HepG2 (cell line): ENCODE data around the gene ZMYND8. TPM values are rescaled to one million over a fixed set of nuclear protein-coding genes. Genes with fewer than 3 reads are reported as not detected.
A peak's percentile ranks its signal among the peaks of the same experiment; 100 is the strongest.

Experiments
- ATAC-seq: fragments of 200-7000 bp; cut with Tn5 transposase; 3 replicates; pipeline ENCODE4 v1.9.1; 2020; ENCODE audit warnings: mild to moderate bottlenecking, moderate library complexity
- BruUV-seq: library from RNA; stranded (reverse); fragments of 400-500 nt; replicated peaks from 2 replicates; lab custom pipeline; 2021; lab: Mats Ljungman, UMichigan
- CTCF ChIA-PET: fragments of 300-600 bp; formaldehyde crosslinking; extraction: SDS; loops from one replicate; lab custom pipeline; 2021; ENCODE audit warnings: low total read pairs, inconsistent platforms, low intra/inter-chr PET ratio; lab: Yijun Ruan, JAX
- POLR2A ChIA-PET: fragments of 350-600 bp; sonication (Branson Sonifier 250); formaldehyde crosslinking; loops from one replicate; lab custom pipeline; 2020; ENCODE audit warnings: antibody characterized with exemption, inconsistent platforms; lab: Yijun Ruan, JAX
- DNase-seq: peaks from one replicate; pipeline ENCODE4 v3.0.0-alpha.2; 2015; ENCODE audit warnings: low spot score
- FAIRE-seq: peaks from 3 replicates; lab custom pipeline; 2011; peaks lifted over from hg19 to GRCh38; lab: Jason Lieb, UNC
- H2AFZ ChIP-seq: one replicate; pipeline ENCODE4 v1.6.1; 2011; ENCODE audit warnings: low read length, inconsistent platforms
- H3K27ac ChIP-seq: fragments of 300-600 bp; 3 replicates; pipeline ENCODE4 v1.8.0; 2011; ENCODE audit warnings: mixed run types, mild to moderate bottlenecking, mixed read lengths, low read length, inconsistent platforms; ENCODE audit not compliant: insufficient read depth; ENCODE audit errors: extremely low read length
- H3K27me3 ChIP-seq, 2 experiments: fragments of 200-600 bp in 1 of 2; 2 replicates in 1 of 2; 3 replicates in 1 of 2; pipeline versions ENCODE4 v1.6.0 to v1.8.0; 2011; ENCODE audit warnings: low read length in 2 of 2, mild to moderate bottlenecking in 2 of 2, moderate library complexity in 2 of 2, inconsistent platforms in 1 of 2; ENCODE audit not compliant: insufficient read depth in 2 of 2, control insufficient read depth in 1 of 2
- H3K36me3 ChIP-seq, 2 experiments: fragments of 200-600 bp in 1 of 2; replicated peaks in 1 of 2; 2 replicates in 1 of 2; 3 replicates in 1 of 2; pipeline versions ENCODE4 v1.5.1 to v1.8.0; 2011; ENCODE audit warnings: low read length in 2 of 2, inconsistent platforms in 1 of 2; ENCODE audit not compliant: insufficient read depth in 2 of 2, control insufficient read depth in 1 of 2
- H3K4me1 ChIP-seq: 2 replicates; pipeline ENCODE4 v1.5.1; 2012; ENCODE audit warnings: low read length, inconsistent platforms; ENCODE audit not compliant: insufficient read depth
- H3K4me2 ChIP-seq: 2 replicates; pipeline ENCODE4 v1.6.0; 2011; ENCODE audit warnings: low read depth, low read length, inconsistent platforms
- H3K4me3 ChIP-seq, 3 experiments: fragments of 200-600 bp in 1 of 3; sonication (generic), shearing (Covaris generic) in 1 of 3; replicated peaks in 1 of 3; 2 replicates each; pipeline ENCODE4 v1.5.1; 2011 to 2016; ENCODE audit warnings: low read length in 3 of 3, inconsistent platforms in 2 of 3, low read depth in 2 of 3, mild to moderate bottlenecking in 2 of 3, control low read depth in 1 of 3, mixed read lengths in 1 of 3; ENCODE audit not compliant: insufficient read depth in 1 of 3
- H3K79me2 ChIP-seq: one replicate; pipeline ENCODE4 v1.6.1; 2011; ENCODE audit warnings: low read length, inconsistent platforms; ENCODE audit not compliant: insufficient read depth
- H3K9ac ChIP-seq: 2 replicates; pipeline ENCODE4 v1.6.0; 2011; ENCODE audit warnings: mild to moderate bottlenecking, low read depth, low read length, inconsistent platforms; ENCODE audit not compliant: insufficient read depth
- H3K9me3 ChIP-seq: 2 replicates; pipeline ENCODE4 v1.5.1; 2012; ENCODE audit warnings: mild to moderate bottlenecking, low read length
- H4K20me1 ChIP-seq: 2 replicates; pipeline ENCODE4 v1.6.0; 2011; ENCODE audit warnings: inconsistent platforms, mild to moderate bottlenecking, low read length, moderate library complexity; ENCODE audit not compliant: insufficient read depth
- ASH2L ChIP-seq: fragments of 300-600, 200-600 bp; sonication (generic); IDR thresholded peaks from 2 replicates; pipeline ENCODE4 v1.7.0; 2017; ENCODE audit warnings: low read depth, mild to moderate bottlenecking, moderate library complexity, mixed read lengths, low read length; ENCODE audit not compliant: insufficient read length
- ATF4 ChIP-seq, 2 experiments: fragments of 450-650 bp in 1 of 2; sonication (generic) in 1 of 2; formaldehyde crosslinking; IDR thresholded peaks; 2 replicates each; pipeline versions ENCODE4 v1.5.0 to v1.8.0; 2020 to 2022; ENCODE audit warnings: mild to moderate bottlenecking in 1 of 2, missing genetic modification reagents in 1 of 2
- FOXA3 ChIP-seq: IDR thresholded peaks from 2 replicates; pipeline ENCODE4 v1.6.1; 2016; ENCODE audit warnings: missing genetic modification reagents, missing compliant biosample characterization
- MTF1 ChIP-seq: sonication (generic); formaldehyde crosslinking; IDR thresholded peaks from 2 replicates; pipeline ENCODE4 v1.5.0; 2020; ENCODE audit warnings: missing genetic modification reagents
- NR2F1 ChIP-seq, 2 experiments: fragments of 450-650 bp in 1 of 2; formaldehyde crosslinking in 1 of 2; IDR thresholded peaks; 2 replicates each; pipeline versions ENCODE4 v1.5.0 to v1.6.1; 2016 to 2020; ENCODE audit warnings: mild to moderate bottlenecking in 1 of 2, missing compliant biosample characterization in 1 of 2, missing genetic modification reagents in 1 of 2, moderate library complexity in 1 of 2
- PHF20 ChIP-seq: sonication (generic); formaldehyde crosslinking; IDR thresholded peaks from 2 replicates; pipeline ENCODE4 v1.5.0; 2020; ENCODE audit warnings: mild to moderate bottlenecking, missing genetic modification reagents
- POLR2G ChIP-seq: fragments of 200-400 bp; formaldehyde crosslinking; IDR thresholded peaks from 2 replicates; pipeline ENCODE4 v1.6.1; 2018; ENCODE audit warnings: mild to moderate bottlenecking, low read depth, low read length, moderate library complexity
- RAD51 ChIP-seq: fragments of 450-650 bp; IDR thresholded peaks from 2 replicates; pipeline ENCODE4 v1.6.1; 2016; ENCODE audit warnings: borderline replicate concordance
- SRSF9 ChIP-seq: fragments of 200-400 bp; formaldehyde crosslinking; IDR thresholded peaks from 2 replicates; pipeline ENCODE4 v1.6.1; 2018; ENCODE audit warnings: borderline replicate concordance, mild to moderate bottlenecking, low read depth, low read length; ENCODE audit not compliant: insufficient read depth, poor library complexity, severe bottlenecking
- THRA ChIP-seq: sonication (generic); formaldehyde crosslinking; IDR thresholded peaks from 2 replicates; pipeline ENCODE4 v1.4.0; 2020; ENCODE audit warnings: missing genetic modification reagents, borderline replicate concordance
- ZFP1 ChIP-seq: IDR thresholded peaks from 2 replicates; pipeline ENCODE4 v1.6.1; 2016
- ZNF235 ChIP-seq: sonication (generic); formaldehyde crosslinking; IDR thresholded peaks from 2 replicates; pipeline ENCODE4 v1.8.1; 2023; ENCODE audit warnings: mild to moderate bottlenecking, missing genetic modification reagents, borderline replicate concordance
- ZNF253 ChIP-seq: sonication (generic); formaldehyde crosslinking; IDR thresholded peaks from 2 replicates; pipeline ENCODE4 v1.8.0; 2022; ENCODE audit warnings: mild to moderate bottlenecking, missing genetic modification reagents, borderline replicate concordance
- ZNF30 ChIP-seq: sonication (generic); formaldehyde crosslinking; IDR thresholded peaks from 2 replicates; pipeline ENCODE4 v1.5.0; 2020; ENCODE audit warnings: mild to moderate bottlenecking, missing genetic modification reagents
- ZNF7 ChIP-seq: IDR thresholded peaks from 2 replicates; pipeline ENCODE4 v1.6.1; 2016; ENCODE audit warnings: missing biosample characterization, missing genetic modification reagents
- WGBS: methylation state at CpG from one replicate; pipeline ENCODE4 v1.1.6; 2017; ENCODE audit warnings: low lambda C conversion rate; 5-methylcytosine and 5-hydroxymethylcytosine counted together
- in situ Hi-C: cut with HindIII; loops from 2 replicates; pipeline ENCODE4 v1.10.0; 2017; ENCODE audit warnings: low pct_unique_long_range_greater_than_20kb; ENCODE audit not compliant: extremely low pct_ligation_motif_present
- intact Hi-C: fragments of 100-400 bp; cut with micrococcal nuclease; formaldehyde crosslinking; loops from one replicate; pipeline ENCODE4 v1.10.0; 2022; ENCODE audit not compliant: unreplicated experiment
- polyA plus RNA-seq, 8 experiments: library from polyadenylated mRNA; depleted of rRNA in 3 of 8; stranded (reverse) in 7 of 8; unstranded in 1 of 8; fragments of >200 nt; fragmentation: Illumina TruSeq in 4 of 8; extraction: Trizol in 4 of 8; gene quantifications; 2 replicates each; pipeline versions ENCODE4 v1.2.1 to v1.2.3, GENCODE V29; 2011 to 2016; ENCODE audit warnings: low read depth in 4 of 8, missing spikeins in 1 of 8, mixed read lengths in 1 of 8; ENCODE audit not compliant: insufficient read depth in 1 of 8
- total RNA-seq, 5 experiments: library from RNA; depleted of rRNA; stranded (reverse); fragments of >200 nt; fragmentation: Illumina TruSeq; extraction: Trizol; gene quantifications; 2 replicates each; pipeline ENCODE4 v1.2.3, GENCODE V29; 2016; ENCODE audit warnings: low read depth in 1 of 5
- TF ChIP-seq, protein P1 (sequence below): sonication (generic); formaldehyde crosslinking; IDR thresholded peaks from 2 replicates; pipeline ENCODE4 v1.4.0; 2020; ENCODE audit warnings: missing genetic modification reagents
- TF ChIP-seq, protein P2 (sequence below): sonication (generic); formaldehyde crosslinking; IDR thresholded peaks from 2 replicates; pipeline ENCODE4 v1.5.0; 2020; ENCODE audit warnings: missing genetic modification reagents, mild to moderate bottlenecking, borderline replicate concordance

Gene ZMYND8
- total and polyA plus RNA-seq, 2 of the 13 experiments (the other 11 are each of a cell fraction or from before 2014, with no cell fraction given), result 53.9 to 84.7 TPM

- Histone ChIP-seq H2AFZ (no peak overlapping the region), H4K20me1 (peaks cover 94% of the 10 kb centered on the region), H3K4me1 (peaks cover 89% of the 10 kb centered on the region), H3K9me3 (no peaks in the 10 kb centered on the region), H3K9ac (peak overlapping the region; percentile 48), H3K79me2 (peaks cover 98% of the 10 kb centered on the region), H3K36me3 (peaks cover 21 to 35% of the 10 kb centered on the region in 2 experiments), H3K4me2 (peak overlapping the region; percentile 77), H3K27me3 (no peaks in the 10 kb centered on the region), H3K27ac (peak overlapping the region; percentile 82), H3K4me3 (peak overlapping the region in 1 of 3 experiments; percentile 8; a peak in 1 of 6 replicates)
- intact Hi-C loops, result loop anchor here (1.0 to 2.0 kb wide), 3 partner anchors 13 to 39 kb away; no protein-coding TSS in a partner anchor
- ChIA-PET POLR2A (interaction anchor here (0.7 to 23.7 kb wide), 18 partner anchors 10 to 798 kb away, joined by 3 to 624 read pairs (median 4); partner anchors contain the start of gene ZMYND8), CTCF (interaction anchor here (1.4 kb wide), 1 partner anchor 63 kb away, joined by 6 read pairs; no protein-coding TSS in a partner anchor)
- 30% methylated on average over 7 of the region's 7 CpGs for WGBS
- ATAC-seq (peak; percentile 66), DNase-seq (peak; percentile 99), FAIRE-seq (peak; percentile 82)
- BruUV-seq, result no TSS peak
- in situ Hi-C loops, result no loop called here
- TF ChIP-seq THRA (CRISPR knock-in tag) (peak; percentile 72), PHF20 (CRISPR knock-in tag) (no peak), POLR2G (no peak), ZNF253 (CRISPR knock-in tag) (no peak), ASH2L (peak; percentile 85), SRSF9 (no peak), ZNF7 (CRISPR knock-in tag) (no peak), ZNF30 (no peak), RAD51 (no peak), FOXA3 (CRISPR knock-in tag) (peak; percentile 94), ZNF235 (CRISPR knock-in tag) (no peak), NR2F1 (CRISPR knock-in tag; IDR thresholded peaks at IDR 0.05) (peak in 1 of 2 experiments; percentile 79; a peak in 2 of 4 replicates), MTF1 (CRISPR knock-in tag) (no peak), ATF4 (CRISPR knock-in tag; IDR thresholded peaks at IDR 0.05) (0 out of 4 replicates have a peak, but pooled peaks of 1 of the 2 experiments have one; percentile 59), ZFP1 (CRISPR knock-in tag) (peak; percentile 76)
- TF ChIP-seq, protein P1, sequence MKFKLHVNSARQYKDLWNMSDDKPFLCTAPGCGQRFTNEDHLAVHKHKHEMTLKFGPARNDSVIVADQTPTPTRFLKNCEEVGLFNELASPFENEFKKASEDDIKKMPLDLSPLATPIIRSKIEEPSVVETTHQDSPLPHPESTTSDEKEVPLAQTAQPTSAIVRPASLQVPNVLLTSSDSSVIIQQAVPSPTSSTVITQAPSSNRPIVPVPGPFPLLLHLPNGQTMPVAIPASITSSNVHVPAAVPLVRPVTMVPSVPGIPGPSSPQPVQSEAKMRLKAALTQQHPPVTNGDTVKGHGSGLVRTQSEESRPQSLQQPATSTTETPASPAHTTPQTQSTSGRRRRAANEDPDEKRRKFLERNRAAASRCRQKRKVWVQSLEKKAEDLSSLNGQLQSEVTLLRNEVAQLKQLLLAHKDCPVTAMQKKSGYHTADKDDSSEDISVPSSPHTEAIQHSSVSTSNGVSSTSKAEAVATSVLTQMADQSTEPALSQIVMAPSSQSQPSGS (CRISPR knock-in tag), result peak; percentile 60; the same call in 1 of the 2 replicates
- TF ChIP-seq, protein P2, sequence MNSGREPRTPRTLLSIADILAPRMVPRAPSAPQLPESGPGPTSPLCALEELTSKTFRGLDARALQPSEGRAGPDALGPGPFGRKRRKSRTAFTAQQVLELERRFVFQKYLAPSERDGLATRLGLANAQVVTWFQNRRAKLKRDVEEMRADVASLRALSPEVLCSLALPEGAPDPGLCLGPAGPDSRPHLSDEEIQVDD, result no peak
Observed at GRCh38 chr20:47320990-47321805, 35.3 kb downstream of the ZMYND8 start.
